ENCODE measurements around the gene CTRB1. TPM values are rescaled to one million over a fixed set of nuclear protein-coding genes. Genes with fewer than 3 reads are reported as not detected.

CTRB1 gene
- total and polyA plus RNA-seq, 2 of the 8 experiments (the other 6 are each of a cell fraction or from before 2014, with no cell fraction given), result not detected

GRCh38 chr16:75263291-75263962 lies 44.6 kb downstream of the CTRB1 start:
- peaks cover 11% of the 10 kb centered on the region; the same call in 1 of the 2 replicates for H3K23me2 ChIP-seq (ENCODE audit: low read depth, low read length)
- H2BK120ac ChIP-seq (replicated peaks; ENCODE audit: low read depth, low read length), result no peak overlapping the region
- H3K27me3 ChIP-seq (replicated peaks in 1 of 4; ENCODE audit: control insufficient read depth in 3 of 4, extremely low read depth in 1 of 4, insufficient read depth in 3 of 4, low read length in 3 of 4), result no peaks in the 10 kb centered on the region
- no peak overlapping the region for H2BK12ac ChIP-seq (ENCODE audit: low read depth, low read length)
- H3K4me3 ChIP-seq (ENCODE audit: extremely low read depth in 1 of 4, insufficient read depth in 2 of 4, low read depth in 3 of 4, low read length in 4 of 4), result no peak overlapping the region
- no peaks in the 10 kb centered on the region for H3K36me3 ChIP-seq (ENCODE audit: control insufficient read depth in 2 of 4, insufficient read depth in 4 of 4, low read length in 3 of 4)
- TF ChIP-seq SP2 (IDR thresholded peaks at IDR 0.05; ENCODE audit: low read length), result no peak
- TF ChIP-seq RAD21 (IDR thresholded peaks at IDR 0.05 in 1 of 2, conservative IDR thresholded peaks at IDR 0.05 in 1 of 2; ENCODE audit: low read depth in 2 of 2, low read length in 2 of 2), result no peak
- TF ChIP-seq SUZ12 (IDR thresholded peaks at IDR 0.05; ENCODE audit: low read length), result no peak
- TF ChIP-seq ASH2L (IDR thresholded peaks at IDR 0.05; ENCODE audit: low read length), result no peak
- no peaks in the 10 kb centered on the region for H3K9me3 ChIP-seq (ENCODE audit: insufficient read depth in 2 of 2, low read depth in 1 of 2, low read length in 1 of 2)
- peaks cover 0 to 34% (median 28%) of the 10 kb centered on the region in 4 experiments; a peak in 6 of 7 replicates for H3K4me1 ChIP-seq (replicated peaks in 1 of 4; ENCODE audit: control insufficient read depth in 3 of 4, insufficient read depth in 4 of 4, low read length in 3 of 4)
- H2BK20ac ChIP-seq (ENCODE audit: low read length), result no peak overlapping the region
- H3K4ac ChIP-seq (replicated peaks; ENCODE audit: insufficient read length, low read depth, low read length), result no peak overlapping the region
- H2AFZ ChIP-seq (ENCODE audit: low read length), result no peak overlapping the region
- no peak overlapping the region for H3K9ac ChIP-seq (replicated peaks in 1 of 4; ENCODE audit: extremely low read depth in 1 of 4, low read depth in 3 of 4, low read length in 3 of 4)
- H3K23ac ChIP-seq (ENCODE audit: insufficient read length), result no peak overlapping the region
- H3K79me2 ChIP-seq (ENCODE audit: control insufficient read depth in 1 of 2, insufficient read depth in 2 of 2, low read length in 2 of 2), result peaks cover 0 to 68% of the 10 kb centered on the region in 2 experiments; a peak in 2 of 4 replicates
- H3K27ac ChIP-seq (ENCODE audit: low read depth, low read length), result no peak overlapping the region
- WGBS, 2 experiments (ENCODE audit: extremely low coverage in 1 of 2, insufficient coverage in 1 of 2, insufficient read length in 1 of 2, insufficient replicate concordance in 2 of 2, low coverage in 1 of 2, low lambda C conversion rate in 2 of 2, missing lambda C conversion rate in 1 of 2), result 86% methylated on average over 12 of the region's 14 CpGs; no CpG with 5 or more reads in 1 of the 2 experiments
- peak overlapping the region; percentile 60 for H2BK5ac ChIP-seq (ENCODE audit: low read depth, low read length)
- no peak for FAIRE-seq
- no peak overlapping the region for H2AK5ac ChIP-seq (ENCODE audit: low read depth, low read length)
- ChIA-PET POLR2A (ENCODE audit: partially characterized antibody) (interaction anchor here (0.9 to 9.2 kb wide), 7 partner anchors 10 to 54 kb away, joined by 3 to 158 read pairs (median 4); partner anchors contain the start of gene BCAR1), CTCF (ENCODE audit: partially characterized antibody) (interaction anchor here (0.9 to 1.5 kb wide), 5 partner anchors 9 to 123 kb away, joined by 3 to 7 read pairs (median 4); no protein-coding TSS in a partner anchor)
- no peak overlapping the region for H2BK15ac ChIP-seq (ENCODE audit: low read length)
- H4K8ac ChIP-seq (ENCODE audit: extremely low read depth, insufficient read depth, low read length), result no peak overlapping the region
- no peak overlapping the region; the same call in 1 of the 2 replicates for H3K18ac ChIP-seq (ENCODE audit: extremely low read depth, low read length)
- H4K91ac ChIP-seq (replicated peaks; ENCODE audit: insufficient read length, low read length), result no peak overlapping the region
- H3K14ac ChIP-seq (ENCODE audit: insufficient read length), result no peak overlapping the region
- no peak overlapping the region for H3K56ac ChIP-seq (replicated peaks; ENCODE audit: insufficient read length, low read depth, low read length)
- DNase-seq (ENCODE audit: low read depth in 1 of 2, low spot score in 2 of 2), result no peak
- H4K5ac ChIP-seq (ENCODE audit: insufficient read length, low read depth, low read length), result no peak overlapping the region
- peak overlapping the region in 1 of 2 experiments; percentile 92; a peak in 2 of 4 replicates for H3K4me2 ChIP-seq (ENCODE audit: insufficient read depth in 1 of 2, low read depth in 2 of 2, low read length in 2 of 2)
- H3K79me1 ChIP-seq (ENCODE audit: low read depth, low read length), result peaks cover 30% of the 10 kb centered on the region
- peaks cover 15 to 30% of the 10 kb centered on the region in 2 experiments for H4K20me1 ChIP-seq (replicated peaks in 1 of 2; ENCODE audit: control insufficient read depth in 1 of 2, insufficient read depth in 2 of 2, low read length in 2 of 2)
